ENCODE results near the gene ANKH.

- TF ChIP-seq YY1 (IDR thresholded peaks at IDR 0.05; ENCODE audit: insufficient read depth, insufficient read length): no peak
- no peak for TF ChIP-seq ZNF274 (IDR thresholded peaks at IDR 0.05; ENCODE audit: low read depth, low read length)
Measured at GRCh38 chr5:14782591-14782990, 89.0 kb downstream of the ANKH start.
